Measurements from ENCODE around the gene TMEM229B.

Gene TMEM229B

GRCh38 chr14:67510121-67510520 lies 21.6 kb upstream of the TMEM229B start:
- H3K4me3 ChIP-seq (ENCODE audit: low read length): no peak overlapping the region
- peak; percentile 58 for DNase-seq (ENCODE audit: low read depth)
- no peak for TF ChIP-seq CTCF (conservative IDR thresholded peaks at IDR 0.05; ENCODE audit: low read length)

GRCh38 chr14:67508956-67509355 lies 20.4 kb upstream of the TMEM229B start:
- TF ChIP-seq CTCF (conservative IDR thresholded peaks at IDR 0.05; ENCODE audit: low read length): no peak
- H3K4me3 ChIP-seq (ENCODE audit: low read length): no peak overlapping the region
- DNase-seq (ENCODE audit: low read depth): no peak

GRCh38 chr14:67505254-67505653 lies 16.7 kb upstream of the TMEM229B start:
- H3K4me3 ChIP-seq (ENCODE audit: low read length): no peak overlapping the region
- no peak for TF ChIP-seq CTCF (conservative IDR thresholded peaks at IDR 0.05; ENCODE audit: low read length)

GRCh38 chr14:67503331-67503730 lies 14.8 kb upstream of the TMEM229B start:
- no peak overlapping the region for H3K4me3 ChIP-seq (ENCODE audit: low read length)
- DNase-seq (ENCODE audit: low read depth): no peak
- no peak for TF ChIP-seq CTCF (conservative IDR thresholded peaks at IDR 0.05; ENCODE audit: low read length)

More at GRCh38 chr14:67505254-67505653, 16.7 kb upstream of the TMEM229B start:
- DNase-seq (ENCODE audit: low read depth): no peak

GRCh38 chr14:67502867-67503266 lies 14.3 kb upstream of the TMEM229B start:
- no peak overlapping the region for H3K4me3 ChIP-seq (ENCODE audit: low read length)
- DNase-seq (ENCODE audit: low read depth): no peak
- TF ChIP-seq CTCF (conservative IDR thresholded peaks at IDR 0.05; ENCODE audit: low read length): no peak

- DNase-seq (ENCODE audit: low read depth): no peak
- no peak overlapping the region for H3K4me3 ChIP-seq (ENCODE audit: low read length)
- no peak for TF ChIP-seq CTCF (conservative IDR thresholded peaks at IDR 0.05; ENCODE audit: low read length)
Observed at GRCh38 chr14:67501670-67502069, 13.1 kb upstream of the TMEM229B start.

- no peak overlapping the region for H3K4me3 ChIP-seq (ENCODE audit: low read length)
- TF ChIP-seq CTCF (conservative IDR thresholded peaks at IDR 0.05; ENCODE audit: low read length): no peak
- DNase-seq (ENCODE audit: low read depth): no peak
Observed at GRCh38 chr14:67500981-67501380, 12.5 kb upstream of the TMEM229B start.
